Adipose tissue (tissue), 3 donors: ENCODE results near the gene SGIP1. TPM values are rescaled to one million over a fixed set of nuclear protein-coding genes. Genes with fewer than 3 reads are reported as not detected.
"Not testable (repeated sequence)": the region's sequence is repeated elsewhere in the genome, so short reads cannot be mapped to it uniquely, and the experiment has no call there.

Experiments
- H3K27ac ChIP-seq: one replicate; pipeline ENCODE4 v1.5.1; 2013; ENCODE audit warnings: low read depth, low read length
- WGBS, 3 donors: extraction: QIAGEN DNeasy Blood & Tissue Kit; methylation state at CpG; one replicate each; pipeline ENCODE4 v1.1.7; 2013; 5-methylcytosine and 5-hydroxymethylcytosine counted together
- polyA plus RNA-seq, 3 donors: library from polyadenylated mRNA; stranded (reverse); fragments of 200-250 nt; gene quantifications; one replicate each; pipeline ENCODE4 v1.2.3, GENCODE V29; 2013
- donor health status: healthy with polysubstance abuse.
- donor health status: Bipolar disorder and iron deficiency.
- donor health status: healthy.

SGIP1 gene
- polyA plus RNA-seq, 3 donors, result 0.24 to 2.5 (median 2.1) TPM

DNA sequence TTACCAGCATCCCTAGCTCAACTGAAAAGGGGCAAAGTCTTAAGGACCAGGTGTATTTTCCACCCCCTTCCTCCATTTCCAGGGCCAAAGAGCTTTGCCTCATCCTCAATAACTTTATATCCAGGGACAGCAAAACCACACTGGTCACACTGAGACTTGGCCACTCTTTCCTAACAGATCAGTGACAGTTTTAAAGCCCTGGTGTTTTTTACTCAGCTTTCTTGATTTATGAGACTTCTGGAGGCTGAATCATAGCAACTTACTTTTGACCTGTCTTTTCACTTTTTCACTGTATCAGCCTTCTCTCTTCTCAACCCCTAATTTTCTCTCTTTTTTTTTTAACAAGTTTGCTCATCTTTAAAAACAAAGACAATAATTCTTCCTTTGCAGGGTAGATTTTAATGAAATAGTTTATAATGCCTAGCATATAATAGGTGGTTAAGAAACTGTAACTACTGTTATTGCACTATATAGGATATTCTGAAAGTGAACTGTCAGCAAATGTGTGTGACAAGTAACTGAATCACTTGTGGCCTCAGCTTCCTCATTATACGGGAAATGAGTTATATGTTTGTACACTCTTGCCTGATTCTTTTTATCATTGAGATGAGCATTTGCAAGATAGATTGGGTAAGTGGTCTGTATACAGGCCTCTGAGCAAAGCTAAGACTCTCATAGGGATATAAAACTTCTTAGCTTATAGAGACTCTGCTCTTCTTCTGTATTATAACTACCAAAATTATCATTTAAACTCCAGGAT lies 198.6 kb downstream of the SGIP1 start:
- 0 to 3% (median 0%) methylated on average over 1 of the region's 1 CpG for WGBS, 3 donors

DNA sequence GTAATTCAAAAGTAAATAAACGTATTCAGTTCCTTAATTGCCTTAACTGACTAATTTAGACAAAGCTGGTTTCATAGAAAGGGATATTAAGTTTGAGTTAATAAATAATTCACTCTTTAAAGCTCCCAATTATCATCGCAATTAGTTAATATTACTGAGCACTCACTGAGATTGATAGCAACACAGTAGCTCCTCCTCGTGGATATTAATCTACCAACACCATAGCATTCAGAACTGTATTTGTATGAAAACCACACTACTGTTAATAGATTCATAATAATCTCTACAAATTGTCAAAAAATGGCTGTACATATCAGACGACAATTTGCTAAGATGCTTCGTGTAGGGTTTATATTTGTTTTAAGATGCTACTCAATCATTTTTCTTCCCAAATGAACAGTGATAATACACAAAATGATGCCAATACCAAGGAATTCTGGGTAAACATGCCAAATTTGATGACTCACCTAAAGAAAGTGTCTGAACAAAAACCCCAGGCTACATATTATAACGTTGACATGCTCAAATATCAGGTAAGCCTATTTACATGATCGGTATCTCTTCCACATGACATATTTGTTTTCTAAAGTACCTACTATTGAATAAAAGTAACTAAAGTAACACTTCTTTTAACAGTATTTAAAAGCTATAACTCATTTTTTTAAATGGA lies 199.5 kb downstream of the SGIP1 start:
- WGBS, 3 donors, result 57 to 65% (median 62%) methylated on average over 7 of the region's 7 CpGs
- H3K27ac ChIP-seq, result no peak overlapping the region

More for the DNA sequence above, 198.6 kb downstream of the SGIP1 start:
- H3K27ac ChIP-seq, result no peak overlapping the region

DNA sequence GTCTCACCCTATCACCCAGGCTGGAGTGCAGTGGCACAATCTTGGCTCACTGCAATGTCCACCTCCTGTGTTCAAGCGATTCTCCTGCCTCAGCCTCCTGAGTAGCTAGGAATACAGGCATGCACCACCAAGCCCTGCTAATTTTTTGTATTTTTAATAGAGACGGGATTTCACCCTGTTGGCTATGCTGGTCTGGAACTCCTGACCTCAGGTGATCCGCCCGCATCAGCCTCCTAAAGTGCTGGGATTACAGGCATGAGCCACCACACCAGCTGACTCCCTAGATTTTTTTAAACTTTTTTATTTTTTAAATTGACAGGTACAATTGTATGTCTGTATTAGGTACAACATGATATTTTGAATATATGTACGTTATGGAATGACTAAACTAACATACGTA lies 200.6 kb downstream of the SGIP1 start:
- H3K27ac ChIP-seq, result not testable (repeated sequence)
- 63 to 75% (median 73%) methylated on average over 6 of the region's 6 CpGs for WGBS, 3 donors

DNA sequence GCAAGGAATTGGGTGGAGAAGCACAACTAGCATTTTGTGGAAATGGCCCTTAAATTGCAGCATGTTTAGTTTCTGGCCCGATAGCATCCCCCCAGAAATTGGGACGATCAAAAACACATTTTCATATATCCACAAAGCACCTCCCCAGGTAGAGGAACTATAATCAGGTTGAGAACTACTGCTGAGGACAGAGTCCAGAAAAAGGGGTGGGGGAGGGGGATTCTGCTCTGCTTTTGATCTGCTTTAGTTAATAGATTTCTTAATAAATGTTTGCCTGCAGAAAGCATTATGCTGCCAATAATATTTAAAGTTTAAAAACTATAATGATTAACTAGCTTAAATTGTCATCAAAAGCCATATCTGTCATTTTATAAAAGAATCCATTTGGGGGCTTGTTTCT lies 203.9 kb downstream of the SGIP1 start:
- H3K27ac ChIP-seq, result no peak overlapping the region
- WGBS, 3 donors, result 66 to 89% (median 86%) methylated on average over 2 of the region's 2 CpGs

DNA sequence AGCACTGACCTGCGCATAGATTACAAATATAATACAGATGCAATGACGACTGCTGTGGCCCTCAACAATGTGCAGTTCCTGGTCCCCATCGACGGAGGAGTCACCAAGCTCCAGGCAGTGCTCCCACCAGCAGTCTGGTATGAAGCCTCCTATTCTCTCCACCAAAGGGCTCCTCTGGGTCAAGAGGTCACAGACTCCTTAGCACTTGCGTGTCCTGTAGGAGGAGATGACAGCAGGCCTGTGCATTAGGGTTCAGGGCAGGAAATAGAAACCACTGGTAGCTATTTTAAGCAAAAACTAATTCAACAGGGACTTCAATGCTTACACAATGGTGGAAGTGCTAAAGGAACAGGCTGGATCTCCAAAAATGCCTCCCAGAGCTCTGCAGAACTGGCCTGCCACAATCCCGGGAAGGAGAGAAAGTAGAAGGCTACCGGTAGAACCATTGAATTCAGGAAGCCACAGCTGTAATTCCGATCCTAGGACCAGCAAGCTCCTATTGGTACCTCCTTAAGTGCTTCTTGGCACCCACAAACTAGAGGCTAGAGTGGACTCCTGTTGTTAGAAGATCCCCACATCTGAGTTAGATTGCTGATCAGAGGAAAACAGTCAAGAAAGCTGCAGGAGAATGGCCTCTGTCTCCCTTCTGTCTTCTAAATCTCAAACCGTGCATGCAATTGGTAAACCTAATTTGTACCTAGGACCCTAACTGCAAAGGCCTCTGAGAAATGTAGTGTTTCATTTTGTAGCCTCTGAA lies 205.6 kb downstream of the SGIP1 start:
- H3K27ac ChIP-seq, result no peak overlapping the region
- WGBS, 3 donors, result 57 to 76% (median 60%) methylated on average over 9 of the region's 9 CpGs

DNA sequence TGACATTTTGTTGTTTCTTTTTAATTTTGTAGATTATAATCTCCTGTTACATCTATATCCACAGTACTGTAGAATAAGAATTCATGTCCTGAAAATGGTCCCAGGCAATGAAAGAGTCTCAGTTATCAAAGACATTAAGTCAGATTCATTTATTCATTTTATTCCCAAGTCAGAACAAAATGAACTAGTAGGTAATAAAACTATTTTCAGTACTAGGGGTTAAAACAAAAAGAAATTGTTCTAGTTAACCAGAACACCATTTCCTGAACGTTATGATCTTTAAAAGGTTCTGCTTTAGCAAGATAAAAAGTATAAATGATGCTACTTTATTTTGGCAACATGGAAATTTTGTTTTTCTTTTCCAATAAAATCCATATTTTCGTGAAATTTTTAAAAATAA lies 211.5 kb downstream of the SGIP1 start:
- 50 to 60% (median 54%) methylated on average over 2 of the region's 2 CpGs for WGBS, 3 donors
- no peak overlapping the region for H3K27ac ChIP-seq

DNA sequence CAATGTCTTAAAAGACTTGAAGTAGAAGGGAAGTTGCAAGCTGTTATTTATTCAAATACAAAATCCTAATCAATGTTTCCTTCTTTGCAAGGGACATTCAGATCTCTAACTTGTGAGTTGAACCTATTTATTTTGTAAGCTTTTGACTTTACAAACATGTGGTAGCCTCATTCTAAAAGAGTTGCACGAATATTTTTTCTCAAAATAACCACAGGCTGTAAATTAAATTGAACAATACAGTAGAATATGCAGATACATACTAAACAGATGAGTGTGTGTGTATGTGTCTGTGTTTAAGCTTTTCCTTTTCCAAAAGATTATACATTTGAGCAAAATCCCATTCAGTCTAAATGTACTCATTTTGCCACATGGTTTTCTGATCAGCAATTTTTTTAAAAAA lies 213.5 kb downstream of the SGIP1 start:
- 19 to 24% (median 21%) methylated on average over 1 of the region's 1 CpG for WGBS, 3 donors
- H3K27ac ChIP-seq, result no peak overlapping the region

DNA sequence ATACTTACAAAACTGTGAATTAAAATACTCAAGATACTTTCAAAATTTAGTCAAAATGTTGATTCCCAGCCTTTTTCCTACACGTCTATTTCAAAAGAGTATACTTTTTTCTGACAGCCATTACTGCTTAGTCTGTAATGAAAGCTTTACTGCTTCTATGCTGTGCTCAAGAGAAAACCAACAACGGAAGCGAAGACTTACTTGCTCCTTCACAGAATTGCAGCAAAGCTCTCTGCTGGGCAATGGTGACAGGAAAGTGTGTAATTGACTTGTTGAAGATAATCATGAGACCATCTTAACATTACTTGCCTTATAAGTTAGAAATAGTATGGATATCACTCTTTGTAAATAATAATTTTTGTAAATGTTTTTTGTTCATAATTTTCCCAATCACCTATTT lies 216.6 kb downstream of the SGIP1 start:
- no peak overlapping the region for H3K27ac ChIP-seq
- WGBS, 3 donors, result 58 to 83% (median 71%) methylated on average over 3 of the region's 3 CpGs

DNA sequence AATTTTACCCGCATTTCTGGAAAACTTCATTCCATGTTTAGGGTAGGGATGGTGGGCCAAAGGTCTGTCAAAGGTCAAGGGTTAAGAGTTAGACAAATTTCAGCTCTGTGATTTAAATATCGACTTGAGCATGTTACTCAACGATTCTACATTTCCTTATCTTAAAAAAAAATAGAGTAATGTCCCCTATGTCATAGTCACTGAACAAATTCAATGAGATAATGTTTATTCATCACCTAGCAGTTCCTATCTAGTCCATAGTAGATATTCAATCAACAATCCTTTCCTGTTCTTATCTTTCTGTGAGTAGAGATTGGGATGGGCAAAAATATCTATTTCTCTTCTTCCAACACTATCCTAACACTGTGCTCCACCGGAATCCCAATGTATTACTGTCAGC lies 217.2 kb downstream of the SGIP1 start:
- 78 to 86% (median 83%) methylated on average over 4 of the region's 4 CpGs for WGBS, 3 donors
- no peak overlapping the region for H3K27ac ChIP-seq

DNA sequence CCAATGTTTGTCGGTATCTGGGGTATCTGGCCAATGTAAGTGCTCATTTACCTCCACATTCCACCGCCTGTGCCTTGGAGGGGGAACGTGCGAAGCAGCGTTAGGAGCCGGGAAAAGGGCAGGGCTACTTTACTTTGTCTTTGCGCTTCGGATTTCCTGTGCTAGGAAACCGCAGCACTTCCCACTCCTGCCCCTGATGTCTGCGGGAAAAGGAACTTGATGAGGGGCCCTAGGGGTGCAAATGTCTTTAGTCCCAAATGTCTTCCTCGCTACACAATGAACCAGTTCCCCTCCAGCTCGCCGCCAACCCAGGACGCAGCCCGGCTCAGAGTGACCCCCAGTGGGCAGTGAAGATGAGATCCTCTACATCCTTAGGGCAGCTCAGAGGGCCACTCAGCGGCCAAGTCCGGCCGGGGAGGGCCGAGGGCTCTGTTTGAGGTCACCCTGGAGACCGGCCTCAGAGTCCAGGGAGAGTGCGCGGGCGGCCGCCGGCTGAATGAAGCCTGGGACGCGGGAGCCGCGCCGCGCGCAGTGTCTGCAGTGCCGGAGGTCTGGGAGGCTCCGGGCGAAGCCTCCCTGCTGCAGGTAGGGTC lies 218.1 kb downstream of the SGIP1 start, which contains the start of gene DYNLT5:
Gene DYNLT5, plus strand, starts transcription at position 460 of the 593 bp plus-strand sequence. CDS start 2,200 bp downstream, outside the sequence.
- H3K27ac ChIP-seq, result no peak within 1 kb of the TSS
- WGBS, 3 donors, result 5 to 8% (median 6%) methylated on average over 35 of the region's 35 CpGs

DNA sequence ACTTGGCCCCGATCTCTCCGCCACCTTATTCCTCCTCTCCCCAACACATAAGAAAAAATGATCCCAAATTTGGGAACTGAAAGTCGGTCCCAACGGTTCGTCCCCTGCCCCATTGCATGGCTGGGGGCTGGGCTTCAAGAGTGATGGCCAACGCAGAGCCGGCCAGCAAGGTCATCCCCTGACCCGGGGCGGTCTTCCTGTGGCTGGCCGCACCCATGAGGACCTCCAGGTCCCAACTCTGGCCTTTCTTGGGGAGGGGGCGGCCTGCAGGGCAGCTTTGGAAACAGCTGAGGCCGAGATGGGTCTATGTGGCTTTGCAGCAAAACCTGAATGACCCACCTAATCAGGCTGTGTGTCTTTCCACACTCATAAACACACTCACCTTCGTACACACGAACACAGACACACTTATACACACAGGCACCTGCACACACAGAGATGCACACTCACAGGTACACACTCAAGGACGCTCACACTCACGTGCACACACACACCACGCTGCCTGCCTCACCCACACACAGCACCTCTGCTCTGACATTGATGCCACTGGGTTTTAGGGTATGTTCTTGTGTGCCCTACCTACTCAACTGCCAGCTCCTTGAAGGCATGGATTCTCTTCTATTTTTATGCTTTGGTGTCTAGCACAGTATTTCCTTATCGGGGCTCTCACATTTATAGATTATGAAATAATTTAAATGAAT lies 218.9 kb downstream of the SGIP1 start:
- 33 to 46% (median 39%) methylated on average over 18 of the region's 18 CpGs for WGBS, 3 donors
- H3K27ac ChIP-seq, result no peak overlapping the region

DNA sequence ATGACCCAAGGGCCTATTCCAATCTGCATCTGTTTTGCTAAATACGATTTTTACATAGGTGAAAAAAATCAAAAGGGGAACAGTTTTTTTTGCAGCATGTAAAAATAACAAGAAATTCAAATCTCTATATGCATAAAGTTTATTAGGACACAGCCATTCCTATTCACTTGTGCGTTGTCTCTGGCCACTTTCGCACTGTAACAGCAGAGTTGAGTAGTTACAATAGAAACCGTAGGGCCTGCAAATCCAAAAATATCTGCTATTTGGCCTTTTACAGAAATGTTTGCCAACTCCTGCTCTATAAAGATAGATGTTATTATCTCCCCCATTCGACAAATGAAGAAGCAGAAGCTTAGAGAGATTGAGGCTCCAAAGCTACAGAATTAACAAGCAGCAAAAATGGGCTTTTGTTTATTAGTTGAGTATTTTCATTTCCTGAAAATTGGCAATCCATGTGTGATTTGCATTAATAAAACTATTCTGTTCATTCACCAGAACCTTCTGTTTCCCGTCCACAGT lies 223.8 kb downstream of the SGIP1 start:
- no peak overlapping the region for H3K27ac ChIP-seq
- WGBS, 3 donors, result 60 to 83% (median 66%) methylated on average over 6 of the region's 6 CpGs

DNA sequence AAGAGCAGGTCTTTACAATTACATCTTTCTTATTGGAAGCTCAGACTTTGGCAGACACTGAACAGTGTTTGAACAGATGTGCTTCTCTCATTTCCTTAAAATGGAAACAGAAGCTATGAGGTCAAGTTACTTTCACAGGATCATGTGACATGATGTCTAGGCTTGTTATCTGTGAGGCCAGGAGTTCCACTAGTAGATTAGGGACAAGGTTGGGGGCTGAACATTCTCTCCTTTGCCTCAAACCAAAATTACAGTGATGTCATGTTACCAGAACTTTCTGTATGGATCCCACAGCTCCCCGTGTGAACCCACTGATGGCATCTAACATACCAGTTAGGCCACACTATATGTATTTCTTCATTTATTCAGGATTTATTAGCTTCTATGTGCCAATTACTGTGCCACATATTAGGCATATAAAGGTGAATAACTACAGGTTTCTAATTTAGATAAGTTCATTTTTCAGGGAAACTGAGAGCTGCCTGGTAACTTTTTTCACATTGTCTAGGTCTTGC lies 224.3 kb downstream of the SGIP1 start:
- 66 to 91% (median 81%) methylated on average over 1 of the region's 1 CpG for WGBS, 3 donors
- H3K27ac ChIP-seq, result no peak overlapping the region

DNA sequence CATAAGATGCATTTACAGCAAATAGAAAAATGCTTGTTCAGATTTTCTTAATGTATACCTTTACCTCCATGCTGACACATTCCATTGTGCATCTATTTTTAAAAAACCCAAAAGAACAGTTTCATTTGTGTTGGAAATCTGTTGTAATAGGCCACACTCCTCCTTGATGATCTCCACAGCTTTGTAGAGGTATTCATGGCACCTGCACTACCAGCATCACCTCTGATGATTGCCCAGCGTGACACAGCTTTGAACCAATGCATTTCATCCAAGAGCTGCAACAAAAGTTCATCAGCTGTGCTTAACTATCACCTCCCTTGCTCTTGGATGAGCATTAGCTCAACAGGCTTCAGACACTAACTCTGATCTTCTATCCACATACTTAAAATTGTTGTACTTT lies 226.6 kb downstream of the SGIP1 start:
- H3K27ac ChIP-seq, result no peak overlapping the region
- 83 to 98% (median 96%) methylated on average over 1 of the region's 1 CpG for WGBS, 3 donors

DNA sequence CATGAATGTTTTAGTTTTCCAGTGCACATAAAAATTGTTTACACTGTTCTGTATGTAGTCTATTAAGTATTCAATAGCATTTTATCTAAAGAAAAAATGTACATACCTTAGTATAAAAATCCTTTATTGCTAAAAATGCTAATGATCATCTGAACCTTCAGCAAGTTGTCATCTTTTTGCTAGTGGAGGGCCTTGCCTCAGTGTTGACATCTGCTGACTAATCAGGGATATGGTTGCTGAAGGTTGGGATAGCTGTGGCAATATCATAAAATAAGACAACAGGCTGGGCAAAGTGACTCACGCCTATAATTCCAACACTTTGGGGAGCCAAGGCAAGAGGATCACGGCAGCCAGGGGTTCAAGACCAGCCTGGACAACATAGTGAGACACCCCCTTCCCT lies 227.3 kb downstream of the SGIP1 start:
- 64 to 91% (median 81%) methylated on average over 2 of the region's 2 CpGs for WGBS, 3 donors
- no peak overlapping the region for H3K27ac ChIP-seq

DNA sequence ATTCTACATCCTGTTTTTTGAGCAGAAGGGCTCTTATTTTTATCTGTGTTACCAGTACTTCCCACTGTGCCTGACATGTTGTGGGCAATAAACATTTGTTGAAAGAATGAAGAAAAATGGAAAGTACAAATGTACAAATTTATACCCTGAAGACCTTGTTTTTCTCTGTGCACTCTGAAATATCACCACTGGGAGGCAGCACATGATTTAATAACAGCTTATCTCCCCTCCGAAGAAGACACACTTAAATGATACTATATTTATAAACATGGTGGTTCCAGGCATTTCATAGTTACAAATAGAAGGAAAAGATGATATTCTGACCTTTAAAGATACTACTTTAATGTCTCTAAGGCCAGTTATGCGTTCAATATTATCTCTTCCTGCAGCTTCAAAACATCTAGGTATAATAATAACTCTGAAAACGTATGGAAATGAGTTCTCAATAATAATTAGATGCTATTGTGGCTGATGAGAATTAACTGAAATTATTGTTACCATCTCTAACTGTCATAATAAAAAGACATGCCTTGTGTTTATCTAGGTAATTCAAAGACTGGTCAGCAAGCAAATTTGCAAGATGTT lies 231.1 kb downstream of the SGIP1 start:
- H3K27ac ChIP-seq, result no peak overlapping the region
- WGBS, 3 donors, result 21 to 25% (median 21%) methylated on average over 3 of the region's 3 CpGs

DNA sequence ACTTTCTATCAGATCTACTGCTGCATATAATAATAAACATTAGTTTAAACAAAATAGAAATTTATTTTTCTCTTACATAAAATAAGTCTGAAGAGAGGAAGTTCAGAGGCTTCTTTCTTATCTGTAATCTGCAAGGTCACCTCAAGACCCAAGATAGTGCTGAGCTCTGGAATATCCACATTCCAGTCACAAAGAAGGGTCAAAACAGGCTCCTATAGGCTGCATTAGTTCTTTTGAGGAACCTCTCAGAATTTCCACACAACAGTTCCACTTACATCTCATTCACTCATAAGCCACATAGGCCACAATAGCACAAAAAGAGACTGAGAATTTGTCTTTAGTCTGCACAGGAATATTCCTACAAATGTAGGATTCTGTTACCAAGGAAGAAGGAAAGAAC lies 233.7 kb downstream of the SGIP1 start:
- no peak overlapping the region for H3K27ac ChIP-seq

DNA sequence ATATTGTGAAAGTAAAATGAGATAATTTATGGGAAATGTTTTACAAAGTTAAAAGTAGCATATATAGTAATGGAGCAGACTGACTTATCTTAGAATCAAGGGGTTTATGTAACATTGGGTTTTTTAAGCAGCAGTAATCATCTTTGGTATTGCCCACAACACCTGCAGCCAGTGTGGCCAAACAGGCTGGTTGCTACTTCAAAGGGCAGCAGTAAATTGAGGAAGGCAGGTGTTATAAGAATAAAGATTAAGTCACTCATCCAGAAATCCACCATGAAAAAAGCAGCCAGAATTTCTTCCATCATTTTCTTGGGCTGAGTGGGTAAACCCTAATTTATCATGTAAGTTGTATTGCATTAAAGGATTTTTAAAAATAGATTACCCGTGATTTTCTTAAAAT lies 235.0 kb downstream of the SGIP1 start:
- 87 to 97% (median 88%) methylated on average over 1 of the region's 1 CpG for WGBS, 3 donors
- no peak overlapping the region for H3K27ac ChIP-seq
